GM18517 (cell line): ENCODE results near the gene CCNH.

Experiments
- ATAC-seq: cut with Tn5 transposase; IDR thresholded peaks from one replicate; pipeline ENCODE4 v1.9.1; 2021; ENCODE audit warnings: mild to moderate bottlenecking, moderate library complexity; ENCODE audit not compliant: unreplicated experiment

The CCNH gene

DNA sequence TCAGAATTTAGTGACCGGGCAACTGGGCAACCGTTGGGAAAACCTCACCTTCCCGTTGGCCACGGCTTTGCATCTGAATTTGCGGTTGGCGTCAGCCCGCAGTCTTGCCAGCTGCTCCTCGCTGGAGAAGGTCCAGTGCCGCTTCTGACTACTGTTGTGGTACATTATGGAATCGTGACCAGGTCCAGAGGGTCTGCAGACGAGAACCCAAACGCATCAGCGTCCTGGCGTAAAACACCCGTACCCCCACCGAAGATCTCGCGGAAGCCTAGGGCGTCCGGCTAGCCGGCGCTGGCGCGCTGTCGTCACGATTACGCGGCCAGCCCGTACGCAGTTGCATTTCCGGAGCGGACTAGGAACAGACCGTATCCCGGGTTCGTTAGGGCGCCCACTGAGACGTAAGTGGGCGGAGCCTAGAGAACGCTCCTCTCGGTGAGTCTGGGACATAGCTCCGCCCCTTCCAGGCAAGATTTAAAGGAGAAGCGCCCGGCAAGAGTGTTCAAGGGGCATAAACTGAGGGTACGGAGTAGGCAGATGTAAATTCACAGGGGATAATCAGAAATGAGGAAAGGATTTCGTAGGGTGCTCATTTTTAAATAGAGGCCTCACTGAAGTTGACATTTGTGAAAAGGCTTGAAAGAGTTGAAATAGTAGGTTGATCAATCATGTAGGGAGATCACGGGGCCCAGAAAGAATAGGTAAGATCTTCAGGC lies at the start of gene CCNH:
TSS of gene CCNH (minus strand) at position 301 of the 713 bp plus-strand sequence. CDS start at position 165, 136 bp downstream.
- peak; percentile 99 for ATAC-seq

DNA sequence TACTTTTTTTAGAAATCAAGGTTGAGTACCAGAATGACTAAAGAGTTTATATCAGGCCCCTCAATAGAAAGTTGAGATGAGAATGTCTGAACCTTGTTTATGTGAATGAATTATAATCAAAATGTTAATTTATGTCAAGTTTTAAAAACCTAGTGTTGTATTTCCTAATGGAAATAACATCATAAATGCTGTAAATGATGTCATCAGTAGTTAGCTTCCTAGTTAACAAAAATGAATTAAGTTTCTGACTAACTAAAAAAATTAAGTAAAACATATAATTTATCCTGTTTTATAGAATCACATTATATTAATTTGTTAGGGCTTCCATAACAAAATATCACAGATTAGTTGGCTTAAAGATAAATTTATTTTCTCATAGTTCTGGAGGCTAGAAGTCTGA lies 45.0 kb upstream of the CCNH start:
- ATAC-seq = no peak

GRCh38 chr5:87453801-87454200 lies 41.1 kb upstream of the CCNH start:
- no peak for ATAC-seq

DNA sequence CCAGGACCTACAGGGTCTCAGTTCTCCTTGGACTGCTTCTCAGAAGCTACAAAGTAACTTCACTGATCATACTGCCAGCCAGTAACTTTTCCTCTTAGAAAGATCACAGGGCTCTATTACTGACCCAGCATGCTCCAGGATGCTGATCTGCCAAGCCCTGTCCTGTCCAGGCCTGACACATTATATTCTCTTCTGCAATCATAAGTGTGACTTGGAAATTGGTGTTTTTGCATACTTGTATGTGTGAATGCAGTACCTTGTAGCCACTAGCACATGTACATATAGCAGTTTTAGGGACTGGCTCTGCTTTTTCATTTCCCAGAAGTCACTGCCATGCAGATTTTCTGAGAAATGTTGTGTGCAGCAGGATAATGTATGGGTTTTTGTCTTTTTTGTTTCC lies 40.1 kb upstream of the CCNH start:
- no peak for ATAC-seq

GRCh38 chr5:87442419-87442818 lies 29.7 kb upstream of the CCNH start:
- ATAC-seq = no peak

GRCh38 chr5:87438231-87438630 lies 25.5 kb upstream of the CCNH start:
- no peak for ATAC-seq

- no peak for ATAC-seq
These were observed 25.0 kb upstream of the CCNH start for GRCh38 chr5:87437724-87438123.

- no peak for ATAC-seq
These were observed 22.5 kb upstream of the CCNH start for GRCh38 chr5:87435144-87435694.

DNA sequence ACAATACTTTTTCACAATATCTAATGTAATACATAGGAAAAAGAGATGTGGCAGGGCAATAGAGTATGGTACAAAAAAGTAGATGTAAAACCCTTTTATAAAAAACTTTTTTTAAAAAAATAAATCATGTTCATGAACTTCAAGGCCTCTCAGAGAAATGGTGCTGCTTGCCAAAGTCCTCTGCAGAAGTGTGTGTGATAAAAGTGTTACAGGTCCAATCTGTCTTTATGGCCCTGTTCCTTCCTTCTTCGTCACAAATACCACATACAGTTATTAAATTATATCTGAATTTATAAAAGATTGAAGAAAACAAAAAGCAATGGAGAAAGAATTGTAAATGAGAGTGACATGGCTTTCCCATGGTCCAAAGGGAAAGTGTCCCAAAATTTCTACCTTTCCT lies 21.7 kb upstream of the CCNH start:
- ATAC-seq = no peak

GRCh38 chr5:87433945-87434344 lies 21.2 kb upstream of the CCNH start:
- ATAC-seq = no peak

DNA sequence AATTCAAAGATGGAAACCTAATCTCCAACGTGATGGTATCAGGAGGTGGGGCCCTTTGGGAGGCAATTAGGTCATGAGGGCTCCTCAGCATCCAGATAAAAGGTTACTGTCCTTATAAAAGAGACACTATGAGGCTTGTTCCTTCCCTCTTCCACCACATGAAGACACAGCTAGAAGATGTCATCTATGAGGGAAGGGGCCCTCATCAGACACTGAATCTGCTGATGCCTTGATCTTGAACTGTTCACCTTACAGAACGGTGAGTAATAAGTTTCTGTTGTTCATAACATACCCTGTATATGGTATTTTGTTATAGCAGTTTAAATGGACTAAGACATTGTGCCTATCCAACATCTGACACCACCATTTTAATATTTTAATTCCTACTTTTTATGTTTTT lies 19.7 kb upstream of the CCNH start:
- no peak for ATAC-seq

DNA sequence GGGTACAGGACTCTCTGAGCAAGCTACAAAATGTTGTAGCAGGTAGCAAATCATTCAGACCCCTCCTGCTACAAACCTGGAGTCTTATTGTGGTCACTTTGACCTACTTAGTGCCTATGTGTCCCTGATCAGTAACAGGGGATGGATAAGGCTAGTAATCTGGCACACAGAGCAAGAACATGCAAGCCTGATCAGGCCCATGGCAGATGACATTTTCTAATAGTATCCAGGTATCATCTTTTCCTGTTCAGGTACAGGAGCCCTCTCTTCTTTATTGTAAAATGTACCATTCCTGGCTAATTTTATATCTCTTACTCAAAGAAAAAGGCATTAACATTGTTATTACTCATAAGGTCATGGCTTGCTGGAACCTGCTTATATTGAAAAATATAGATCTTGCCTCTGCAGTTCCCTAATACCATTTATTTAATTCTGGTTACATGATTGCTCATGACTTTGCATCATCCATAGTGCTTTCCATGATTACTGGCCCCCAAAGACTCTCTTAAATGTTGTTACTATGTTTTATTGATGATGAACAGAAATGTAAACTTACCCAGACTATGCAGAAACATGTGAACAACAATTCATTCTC lies 18.2 kb upstream of the CCNH start:
- no peak for ATAC-seq

- ATAC-seq = no peak
These were observed 11.0 kb upstream of the CCNH start for GRCh38 chr5:87423755-87424154.

DNA sequence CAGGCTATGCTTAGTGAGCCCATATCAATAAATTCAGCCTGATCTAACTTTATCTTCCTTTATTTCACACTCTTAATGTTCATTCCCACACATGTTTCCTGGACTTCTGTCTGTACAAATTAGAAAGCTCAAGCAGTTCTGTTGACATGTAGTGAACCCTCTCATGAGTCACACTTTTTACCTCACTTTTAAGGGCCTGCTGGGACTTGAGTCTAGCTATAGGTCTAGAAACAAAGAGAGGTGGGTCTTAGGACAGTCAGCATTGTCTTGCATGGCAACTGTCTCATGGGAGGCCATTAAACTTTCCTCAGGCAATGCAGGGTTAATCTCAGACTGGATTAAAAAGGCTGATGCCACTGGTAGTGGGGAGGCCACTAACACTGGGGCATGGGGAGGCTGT lies 8.6 kb upstream of the CCNH start:
- ATAC-seq = no peak

GRCh38 chr5:87418506-87418905 lies 5.8 kb upstream of the CCNH start:
- ATAC-seq = no peak

- no peak for ATAC-seq
These were observed 564 bp upstream of the CCNH start for GRCh38 chr5:87413343-87413645.

GRCh38 chr5:87411973-87412629 lies 629 bp downstream of the CCNH start:
- ATAC-seq = peak; percentile 18

DNA sequence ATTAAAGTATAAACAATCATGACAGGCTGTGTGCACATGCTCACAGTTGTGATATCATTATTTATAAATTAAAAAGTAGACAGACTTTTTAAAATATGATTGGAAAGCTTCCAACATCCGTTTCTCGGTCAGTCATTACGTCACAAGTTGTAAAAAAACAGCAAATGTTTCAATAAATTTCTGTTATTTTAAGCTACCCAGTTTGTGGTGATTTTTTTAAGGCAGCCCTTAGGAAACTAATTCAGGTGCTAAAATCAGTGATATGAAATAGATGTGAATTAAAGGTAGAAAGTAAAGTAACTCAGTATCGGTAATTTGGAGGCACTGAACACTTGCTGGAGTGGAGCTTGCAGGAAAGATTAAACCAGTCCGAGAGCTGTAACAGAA lies 1.2 kb downstream of the CCNH start:
- no peak for ATAC-seq

- ATAC-seq = no peak
These were observed 1.8 kb downstream of the CCNH start for GRCh38 chr5:87410931-87411330.

- no peak for ATAC-seq
These were observed 4.5 kb downstream of the CCNH start for GRCh38 chr5:87408204-87408603.

DNA sequence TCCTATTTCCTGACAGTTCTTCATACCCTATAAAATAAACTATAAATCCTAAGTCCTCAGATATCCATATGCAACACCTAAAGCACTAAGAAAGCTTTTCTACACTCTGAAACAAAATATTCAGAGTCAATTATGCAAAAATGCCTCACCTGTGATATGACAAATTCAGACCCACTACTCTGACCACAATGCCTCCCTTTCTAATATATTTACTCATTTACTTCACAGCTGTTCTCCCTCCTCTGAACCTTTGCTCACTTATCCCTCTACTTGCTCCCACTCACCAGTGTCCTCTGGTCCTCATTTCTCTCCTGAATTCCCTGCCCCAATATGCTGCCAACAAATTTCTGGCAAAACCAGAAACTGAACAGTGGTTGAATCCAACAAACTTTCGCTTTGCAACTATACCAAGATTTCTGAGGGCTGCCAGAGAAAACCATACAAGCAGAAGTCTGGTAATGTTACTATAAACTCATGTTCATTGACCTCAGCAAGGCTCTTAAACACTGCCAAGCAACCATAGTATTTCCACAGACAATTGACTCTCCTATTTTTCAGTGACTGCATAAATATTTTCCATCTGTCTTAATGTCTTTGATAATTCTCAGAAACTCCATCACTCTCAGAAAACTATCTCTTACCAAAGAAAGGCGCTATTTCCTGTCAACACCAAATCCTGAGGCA lies 7.1 kb downstream of the CCNH start:
- ATAC-seq = no peak

GRCh38 chr5:87404359-87404758 lies 8.4 kb downstream of the CCNH start:
- ATAC-seq = no peak
